ENCODE measurements around the gene PRR3.

- TF ChIP-seq CTCF (IDR thresholded peaks at IDR 0.05) (no peak), POLR2AphosphoS5 (IDR thresholded peaks at IDR 0.05; ENCODE audit: low read depth, low read length) (no peak), REST (IDR thresholded peaks at IDR 0.05; ENCODE audit: insufficient read depth in 1 of 2, low read depth in 2 of 2, low read length in 1 of 2) (no peak), SIN3A (IDR thresholded peaks at IDR 0.05; ENCODE audit: borderline replicate concordance, insufficient read depth, low read depth, low read length) (no peak), TCF7L2 (IDR thresholded peaks at IDR 0.05; ENCODE audit: low read depth, low read length) (no peak)
Measured at GRCh38 chr6:30583921-30584320, 26.8 kb downstream of the PRR3 start.

Data from Panc1 (cell line).